GM12878 (cell line): Measurements from ENCODE around the gene GJA1. TPM values are rescaled to one million over a fixed set of nuclear protein-coding genes. Genes with fewer than 3 reads are reported as not detected.

Source experiments
- ATAC-seq: fragments of 200-7000 bp; cut with Tn5 transposase; 3 replicates; pipeline ENCODE4 v1.9.1; 2020; ENCODE audit warnings: mild to moderate bottlenecking, moderate library complexity
- BruUV-seq: library from RNA; stranded (reverse); fragments of 400-500 nt; replicated peaks from 2 replicates; lab custom pipeline; 2021; lab: Mats Ljungman, UMichigan
- CTCF ChIA-PET: fragments of 300-600 bp; sonication (Branson Sonifier 250); formaldehyde crosslinking; extraction: SDS; loops from one replicate; lab custom pipeline; 2021; ENCODE audit warnings: inconsistent platforms; lab: Yijun Ruan, JAX
- POLR2A ChIA-PET: fragments of 350-600 bp; formaldehyde crosslinking; extraction: SDS; loops from one replicate; lab custom pipeline; 2021; ENCODE audit warnings: inconsistent platforms; lab: Charles Lee
- RAD21 ChIA-PET: fragments of 300-600 bp; sonication (Branson Sonifier 250); formaldehyde crosslinking; loops from one replicate; lab custom pipeline; 2023; ENCODE audit warnings: antibody characterized with exemption; ENCODE audit not compliant: unreplicated experiment; lab: Charles Lee
- SMC1A ChIA-PET: fragments of 300-600 bp; sonication (Branson Sonifier 250); formaldehyde crosslinking; loops from one replicate; lab custom pipeline; 2023; ENCODE audit not compliant: unreplicated experiment, uncharacterized antibody; lab: Charles Lee
- DNase-seq: peaks from one replicate; pipeline ENCODE4 v3.0.0-alpha.2; 2011; ENCODE audit warnings: low read depth, low spot score
- FAIRE-seq: peaks from 3 replicates; lab custom pipeline; 2011; peaks lifted over from hg19 to GRCh38; lab: Jason Lieb, UNC
- H2AFZ ChIP-seq: 2 replicates; pipeline ENCODE4 v1.6.0; 2011; ENCODE audit warnings: low read depth, low read length, control low read depth; ENCODE audit not compliant: control insufficient read depth
- H3K27ac ChIP-seq: 2 replicates; pipeline ENCODE4 v1.5.1; 2011; ENCODE audit warnings: control low read depth; ENCODE audit not compliant: control insufficient read depth, insufficient read depth
- H3K27me3 ChIP-seq, 2 experiments: replicated peaks in 1 of 2; 2 replicates each; pipeline versions ENCODE4 v1.6.0 to v1.6.1; 2011; ENCODE audit warnings: low read length in 1 of 2; ENCODE audit not compliant: control insufficient read depth in 2 of 2, insufficient read depth in 2 of 2
- H3K36me3 ChIP-seq, 2 experiments: 2 replicates each; pipeline ENCODE4 v1.5.1; 2011; ENCODE audit warnings: low read length in 1 of 2; ENCODE audit not compliant: control insufficient read depth in 2 of 2, insufficient read depth in 2 of 2
- H3K4me1 ChIP-seq: 2 replicates; pipeline ENCODE4 v1.6.1; 2011; ENCODE audit warnings: mild to moderate bottlenecking, low read length, moderate library complexity, mixed read lengths; ENCODE audit not compliant: control insufficient read depth, insufficient read depth
- H3K4me2 ChIP-seq: 2 replicates; pipeline ENCODE4 v1.6.0; 2011; ENCODE audit warnings: control low read depth; ENCODE audit not compliant: control insufficient read depth, insufficient read depth
- H3K4me3 ChIP-seq: fragments of 200-600 bp; sonication (generic); 2 replicates; pipeline ENCODE4 v1.5.1; 2016
- H3K79me2 ChIP-seq: 2 replicates; pipeline ENCODE4 v1.6.0; 2011; ENCODE audit warnings: low read length; ENCODE audit not compliant: control insufficient read depth, insufficient read depth
- H3K9ac ChIP-seq: 2 replicates; pipeline ENCODE4 v1.8.0; 2011; ENCODE audit warnings: low read length, control low read depth, mixed read lengths; ENCODE audit not compliant: control insufficient read depth, insufficient read depth
- H3K9me3 ChIP-seq: replicated peaks from 3 replicates; pipeline ENCODE4 v1.5.1; 2011; ENCODE audit warnings: mild to moderate bottlenecking, low read length; ENCODE audit not compliant: control insufficient read depth, insufficient read depth
- H4K20me1 ChIP-seq: 2 replicates; pipeline ENCODE4 v1.6.0; 2011; ENCODE audit not compliant: control insufficient read depth, insufficient read depth
- CBX3 ChIP-seq: fragments of 200-600 bp; sonication (generic); IDR thresholded peaks from 2 replicates; pipeline ENCODE4 v1.6.1; 2016; ENCODE audit warnings: low read depth, borderline replicate concordance
- EGR1 ChIP-seq, 2 experiments: IDR thresholded peaks; 1 replicate in 1 of 2; 2 replicates in 1 of 2; pipeline ENCODE4 v1.6.1; 2011 to 2012; ENCODE audit warnings: low read depth in 2 of 2, low read length in 2 of 2, borderline replicate concordance in 1 of 2, mild to moderate bottlenecking in 1 of 2, moderate library complexity in 1 of 2
- MTA2 ChIP-seq: fragments of 450-650 bp; IDR thresholded peaks from 2 replicates; pipeline ENCODE4 v1.6.1; 2016; ENCODE audit warnings: low read depth, mild to moderate bottlenecking, moderate library complexity
- NFYB ChIP-seq: IDR thresholded peaks from 2 replicates; pipeline ENCODE4 v1.6.1; 2011; ENCODE audit warnings: low read depth, mild to moderate bottlenecking, low read length, improper control_type of control experiment, moderate library complexity; ENCODE audit not compliant: insufficient read depth
- NR2C1 ChIP-seq: fragments of 450-650 bp; IDR thresholded peaks from 2 replicates; pipeline ENCODE4 v1.6.1; 2017; ENCODE audit warnings: antibody characterized with exemption, mild to moderate bottlenecking, moderate library complexity
- NR2C2 ChIP-seq: IDR thresholded peaks from 2 replicates; pipeline ENCODE4 v1.6.1; 2011; ENCODE audit warnings: borderline replicate concordance, low read depth; ENCODE audit not compliant: control insufficient read depth, insufficient read length
- YY1 ChIP-seq: IDR thresholded peaks from 2 replicates; pipeline ENCODE4 v1.6.1; 2011; ENCODE audit warnings: low read depth, mild to moderate bottlenecking, low read length
- WGBS: methylation state at CpG from one replicate; pipeline ENCODE4 v1.1.6; 2016; ENCODE audit warnings: low lambda C conversion rate; ENCODE audit not compliant: insufficient replicate concordance, insufficient coverage; ENCODE audit errors: missing lambda C conversion rate; 5-methylcytosine and 5-hydroxymethylcytosine counted together
- in situ Hi-C: fragments of 300-500 bp; cut with MboI; formaldehyde crosslinking; loops from 9 replicates; pipeline ENCODE4 v1.14.3; 2018; ENCODE audit warnings: mixed read lengths
- intact Hi-C: fragments of 100-400 bp; cut with micrococcal nuclease; formaldehyde crosslinking; loops from one replicate; pipeline ENCODE4 v1.14.2; 2022; ENCODE audit not compliant: unreplicated experiment
- polyA plus RNA-seq, 11 experiments: library from polyadenylated mRNA; depleted of rRNA in 4 of 11; unstranded in 6 of 11; stranded (reverse) in 5 of 11; fragments of >200 nt; fragmentation: Nextera tagmentation in 4 of 11; fragmentation: Illumina TruSeq in 1 of 11; extraction: Ambion mirVana in 4 of 11; extraction: Trizol in 1 of 11; gene quantifications; 1 replicate in 1 of 11; 2 replicates in 10 of 11; pipeline versions ENCODE4 v1.2.1 to v1.2.3, GENCODE V29; 2011 to 2016; ENCODE audit warnings: inconsistent platforms in 2 of 11, missing spikeins in 2 of 11, low read depth in 1 of 11
- total RNA-seq, 4 experiments: library from RNA; depleted of rRNA in 3 of 4; stranded (reverse); fragments of >200 nt in 3 of 4; fragmentation: Illumina TruSeq in 1 of 4; extraction: Trizol in 1 of 4; gene quantifications; 2 replicates each; pipeline versions ENCODE4 v1.2.1 to v1.2.3, GENCODE V29; 2013 to 2021
- TF ChIP-seq, protein P1 (sequence below): fragments of 450-650 bp; IDR thresholded peaks from 2 replicates; pipeline ENCODE4 v1.6.1; 2018; ENCODE audit warnings: borderline replicate concordance, mild to moderate bottlenecking; ENCODE audit not compliant: partially characterized antibody

Gene GJA1
- total and polyA plus RNA-seq, 10 of the 15 experiments (the other 5 are each of a cell fraction or from before 2014, with no cell fraction given), result 0.11 to 0.69 (median 0.11) TPM; not detected in 7

DNA sequence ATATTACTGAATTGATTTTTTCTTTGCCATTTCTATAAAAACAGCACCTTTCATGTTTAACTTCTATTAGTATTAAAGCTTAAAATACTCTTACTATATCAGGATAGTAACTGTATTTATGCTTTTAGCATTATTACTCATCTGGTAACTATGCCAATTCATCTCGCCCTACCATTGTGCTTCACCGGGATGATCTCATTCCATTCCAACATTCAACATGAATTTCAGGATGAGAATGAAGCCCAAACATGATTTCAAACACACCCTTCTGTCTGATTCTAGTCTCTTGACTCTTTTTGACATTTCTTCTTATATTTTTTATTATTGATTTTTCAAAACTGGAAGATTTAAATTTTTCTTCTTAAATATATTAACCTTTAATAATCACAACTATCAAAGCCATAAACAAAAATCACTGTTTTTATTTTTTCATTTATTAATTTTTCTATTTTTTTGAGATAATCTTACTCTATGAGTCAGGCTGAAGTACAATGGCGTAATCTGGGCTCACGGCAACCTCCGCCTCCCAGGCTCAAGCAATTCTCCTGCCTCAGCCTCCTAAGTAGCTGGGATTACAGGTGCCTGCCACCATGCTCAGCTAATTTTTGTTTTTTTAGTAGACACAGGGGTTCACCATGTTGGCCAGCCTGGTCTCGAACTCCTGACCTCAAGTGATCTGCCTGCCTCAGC lies 46.7 kb downstream of the GJA1 start:
- no peaks in the 10 kb centered on the region for H4K20me1 ChIP-seq
- in situ Hi-C loops, result no loop called here
- H3K27me3 ChIP-seq, result no peaks in the 10 kb centered on the region
- intact Hi-C loops, result no loop called here
- H2AFZ ChIP-seq, result no peak overlapping the region
- 15% methylated on average over 6 of the region's 6 CpGs for WGBS
- H3K36me3 ChIP-seq, result no peaks in the 10 kb centered on the region
- H3K27ac ChIP-seq, result no peak overlapping the region
- ChIA-PET CTCF (no interaction called here), SMC1A (no interaction called here), POLR2A (no interaction called here), RAD21 (no interaction called here)
- no peak overlapping the region for H3K9ac ChIP-seq
- H3K4me1 ChIP-seq, result no peaks in the 10 kb centered on the region
- no peak overlapping the region for H3K4me2 ChIP-seq
- no peak overlapping the region for H3K4me3 ChIP-seq
- FAIRE-seq (no peak), DNase-seq (no peak), ATAC-seq (no peak)
- H3K79me2 ChIP-seq, result no peaks in the 10 kb centered on the region
- no peak for TF ChIP-seq NR2C2
- no peak for TF ChIP-seq YY1
- TF ChIP-seq, protein P1, sequence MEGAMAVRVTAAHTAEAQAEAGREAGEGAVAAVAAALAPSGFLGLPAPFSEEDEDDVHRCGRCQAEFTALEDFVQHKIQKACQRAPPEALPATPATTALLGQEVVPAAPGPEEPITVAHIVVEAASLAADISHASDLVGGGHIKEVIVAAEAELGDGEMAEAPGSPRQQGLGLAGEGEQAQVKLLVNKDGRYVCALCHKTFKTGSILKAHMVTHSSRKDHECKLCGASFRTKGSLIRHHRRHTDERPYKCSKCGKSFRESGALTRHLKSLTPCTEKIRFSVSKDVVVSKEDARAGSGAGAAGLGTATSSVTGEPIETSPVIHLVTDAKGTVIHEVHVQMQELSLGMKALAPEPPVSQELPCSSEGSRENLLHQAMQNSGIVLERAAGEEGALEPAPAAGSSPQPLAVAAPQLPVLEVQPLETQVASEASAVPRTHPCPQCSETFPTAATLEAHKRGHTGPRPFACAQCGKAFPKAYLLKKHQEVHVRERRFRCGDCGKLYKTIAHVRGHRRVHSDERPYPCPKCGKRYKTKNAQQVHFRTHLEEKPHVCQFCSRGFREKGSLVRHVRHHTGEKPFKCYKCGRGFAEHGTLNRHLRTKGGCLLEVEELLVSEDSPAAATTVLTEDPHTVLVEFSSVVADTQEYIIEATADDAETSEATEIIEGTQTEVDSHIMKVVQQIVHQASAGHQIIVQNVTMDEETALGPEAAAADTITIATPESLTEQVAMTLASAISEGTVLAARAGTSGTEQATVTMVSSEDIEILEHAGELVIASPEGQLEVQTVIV, result no peak
- TF ChIP-seq EGR1 (IDR thresholded peaks at IDR 0.05; ENCODE audit: borderline replicate concordance in 1 of 2, low read depth in 2 of 2, low read length in 2 of 2), result no peak
- TF ChIP-seq NR2C1, result no peak
- TF ChIP-seq NFYB, result no peak
- TF ChIP-seq MTA2, result no peak
- no peak for TF ChIP-seq CBX3
- no TSS peak for BruUV-seq
- H3K9me3 ChIP-seq, result no peaks in the 10 kb centered on the region
